Peyer's patch (tissue), 4 donors: ENCODE data around the gene CHMP4A.

Experiments used
- POLR2A ChIP-seq, 2 donors: fragments of 450-650 bp; IDR thresholded peaks; one replicate each; pipeline ENCODE4 v1.5.1; 2017; ENCODE audit warnings: antibody characterized with exemption in 2 of 2, mild to moderate bottlenecking in 2 of 2, moderate library complexity in 2 of 2
- TF ChIP-seq, protein P1 (sequence below), 6 experiments: fragments of 450-650 bp in 4 of 6; fragments of 200-600 bp in 2 of 6; sonication (generic) in 1 of 6; IDR thresholded peaks; one replicate each; pipeline ENCODE4 v1.5.1; 2017 to 2019; ENCODE audit warnings: antibody characterized with exemption in 6 of 6, mild to moderate bottlenecking in 3 of 6, moderate library complexity in 1 of 6

- TF ChIP-seq, protein P1, sequence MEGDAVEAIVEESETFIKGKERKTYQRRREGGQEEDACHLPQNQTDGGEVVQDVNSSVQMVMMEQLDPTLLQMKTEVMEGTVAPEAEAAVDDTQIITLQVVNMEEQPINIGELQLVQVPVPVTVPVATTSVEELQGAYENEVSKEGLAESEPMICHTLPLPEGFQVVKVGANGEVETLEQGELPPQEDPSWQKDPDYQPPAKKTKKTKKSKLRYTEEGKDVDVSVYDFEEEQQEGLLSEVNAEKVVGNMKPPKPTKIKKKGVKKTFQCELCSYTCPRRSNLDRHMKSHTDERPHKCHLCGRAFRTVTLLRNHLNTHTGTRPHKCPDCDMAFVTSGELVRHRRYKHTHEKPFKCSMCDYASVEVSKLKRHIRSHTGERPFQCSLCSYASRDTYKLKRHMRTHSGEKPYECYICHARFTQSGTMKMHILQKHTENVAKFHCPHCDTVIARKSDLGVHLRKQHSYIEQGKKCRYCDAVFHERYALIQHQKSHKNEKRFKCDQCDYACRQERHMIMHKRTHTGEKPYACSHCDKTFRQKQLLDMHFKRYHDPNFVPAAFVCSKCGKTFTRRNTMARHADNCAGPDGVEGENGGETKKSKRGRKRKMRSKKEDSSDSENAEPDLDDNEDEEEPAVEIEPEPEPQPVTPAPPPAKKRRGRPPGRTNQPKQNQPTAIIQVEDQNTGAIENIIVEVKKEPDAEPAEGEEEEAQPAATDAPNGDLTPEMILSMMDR (IDR thresholded peaks at IDR 0.05) = no peak
- no peak for TF ChIP-seq POLR2A (IDR thresholded peaks at IDR 0.05)
Measured at GRCh38 chr14:24219080-24219479, 5.8 kb upstream of the CHMP4A start.
